HepG2 (cell line): Measurements from ENCODE around the gene MAPK8IP3. TPM values are rescaled to one million over a fixed set of nuclear protein-coding genes. Genes with fewer than 3 reads are reported as not detected.

ENCODE experiments used
- ATAC-seq: fragments of 200-7000 bp; cut with Tn5 transposase; 3 replicates; pipeline ENCODE4 v1.9.1; 2020; ENCODE audit warnings: mild to moderate bottlenecking, moderate library complexity
- BruUV-seq: library from RNA; stranded (reverse); fragments of 400-500 nt; replicated peaks from 2 replicates; lab custom pipeline; 2021; lab: Mats Ljungman, UMichigan
- CTCF ChIA-PET: fragments of 300-600 bp; formaldehyde crosslinking; extraction: SDS; loops from one replicate; lab custom pipeline; 2021; ENCODE audit warnings: low total read pairs, inconsistent platforms, low intra/inter-chr PET ratio; lab: Yijun Ruan, JAX
- POLR2A ChIA-PET: fragments of 350-600 bp; sonication (Branson Sonifier 250); formaldehyde crosslinking; loops from one replicate; lab custom pipeline; 2020; ENCODE audit warnings: antibody characterized with exemption, inconsistent platforms; lab: Yijun Ruan, JAX
- DNase-seq: peaks from one replicate; pipeline ENCODE4 v3.0.0-alpha.2; 2015; ENCODE audit warnings: low spot score
- FAIRE-seq: peaks from 3 replicates; lab custom pipeline; 2011; peaks lifted over from hg19 to GRCh38; lab: Jason Lieb, UNC
- H2AFZ ChIP-seq: one replicate; pipeline ENCODE4 v1.6.1; 2011; ENCODE audit warnings: low read length, inconsistent platforms
- H3K27ac ChIP-seq: fragments of 300-600 bp; 3 replicates; pipeline ENCODE4 v1.8.0; 2011; ENCODE audit warnings: mixed run types, mild to moderate bottlenecking, mixed read lengths, low read length, inconsistent platforms; ENCODE audit not compliant: insufficient read depth; ENCODE audit errors: extremely low read length
- H3K27me3 ChIP-seq, 2 experiments: fragments of 200-600 bp in 1 of 2; 2 replicates in 1 of 2; 3 replicates in 1 of 2; pipeline versions ENCODE4 v1.6.0 to v1.8.0; 2011; ENCODE audit warnings: low read length in 2 of 2, mild to moderate bottlenecking in 2 of 2, moderate library complexity in 2 of 2, inconsistent platforms in 1 of 2; ENCODE audit not compliant: insufficient read depth in 2 of 2, control insufficient read depth in 1 of 2
- H3K36me3 ChIP-seq, 2 experiments: fragments of 200-600 bp in 1 of 2; replicated peaks in 1 of 2; 2 replicates in 1 of 2; 3 replicates in 1 of 2; pipeline versions ENCODE4 v1.5.1 to v1.8.0; 2011; ENCODE audit warnings: low read length in 2 of 2, inconsistent platforms in 1 of 2; ENCODE audit not compliant: insufficient read depth in 2 of 2, control insufficient read depth in 1 of 2
- H3K4me1 ChIP-seq: 2 replicates; pipeline ENCODE4 v1.5.1; 2012; ENCODE audit warnings: low read length, inconsistent platforms; ENCODE audit not compliant: insufficient read depth
- H3K4me2 ChIP-seq: 2 replicates; pipeline ENCODE4 v1.6.0; 2011; ENCODE audit warnings: low read depth, low read length, inconsistent platforms
- H3K4me3 ChIP-seq, 3 experiments: fragments of 200-600 bp in 1 of 3; sonication (generic), shearing (Covaris generic) in 1 of 3; replicated peaks in 1 of 3; 2 replicates each; pipeline ENCODE4 v1.5.1; 2011 to 2016; ENCODE audit warnings: low read length in 3 of 3, inconsistent platforms in 2 of 3, low read depth in 2 of 3, mild to moderate bottlenecking in 2 of 3, control low read depth in 1 of 3, mixed read lengths in 1 of 3; ENCODE audit not compliant: insufficient read depth in 1 of 3
- H3K79me2 ChIP-seq: one replicate; pipeline ENCODE4 v1.6.1; 2011; ENCODE audit warnings: low read length, inconsistent platforms; ENCODE audit not compliant: insufficient read depth
- H3K9ac ChIP-seq: 2 replicates; pipeline ENCODE4 v1.6.0; 2011; ENCODE audit warnings: mild to moderate bottlenecking, low read depth, low read length, inconsistent platforms; ENCODE audit not compliant: insufficient read depth
- H3K9me3 ChIP-seq: 2 replicates; pipeline ENCODE4 v1.5.1; 2012; ENCODE audit warnings: mild to moderate bottlenecking, low read length
- H4K20me1 ChIP-seq: 2 replicates; pipeline ENCODE4 v1.6.0; 2011; ENCODE audit warnings: inconsistent platforms, mild to moderate bottlenecking, low read length, moderate library complexity; ENCODE audit not compliant: insufficient read depth
- ATF2 ChIP-seq: sonication (generic); formaldehyde crosslinking; IDR thresholded peaks from 2 replicates; pipeline ENCODE4 v1.4.0; 2020; ENCODE audit warnings: missing genetic modification reagents
- ATF4 ChIP-seq, 2 experiments: fragments of 450-650 bp in 1 of 2; sonication (generic) in 1 of 2; formaldehyde crosslinking; IDR thresholded peaks; 2 replicates each; pipeline versions ENCODE4 v1.5.0 to v1.8.0; 2020 to 2022; ENCODE audit warnings: mild to moderate bottlenecking in 1 of 2, missing genetic modification reagents in 1 of 2
- CCDC6 ChIP-seq: sonication (generic); formaldehyde crosslinking; IDR thresholded peaks from 2 replicates; pipeline ENCODE4 v1.8.1; 2022; ENCODE audit warnings: mild to moderate bottlenecking, missing genetic modification reagents, moderate library complexity
- CEBPB ChIP-seq: IDR thresholded peaks from 2 replicates; pipeline ENCODE4 v1.6.1; 2011; ENCODE audit warnings: low read depth, low read length, improper control_type of control experiment, borderline replicate concordance
- EED ChIP-seq: sonication (generic); formaldehyde crosslinking; IDR thresholded peaks from 2 replicates; pipeline ENCODE4 v1.5.0; 2020; ENCODE audit warnings: mild to moderate bottlenecking, missing genetic modification reagents
- FOXM1 ChIP-seq: sonication (generic); formaldehyde crosslinking; IDR thresholded peaks from 2 replicates; pipeline ENCODE4 v1.5.0; 2020; ENCODE audit warnings: missing genetic modification reagents
- HOXA3 ChIP-seq: sonication (generic); formaldehyde crosslinking; IDR thresholded peaks from 2 replicates; pipeline ENCODE4 v1.5.0; 2020; ENCODE audit warnings: missing genetic modification reagents
- JDP2 ChIP-seq: sonication (generic); formaldehyde crosslinking; IDR thresholded peaks from 2 replicates; pipeline ENCODE4 v1.8.1; 2022; ENCODE audit warnings: missing genetic modification reagents, borderline replicate concordance
- LCORL ChIP-seq, 2 experiments: fragments of 450-650 bp in 1 of 2; sonication (generic) in 1 of 2; formaldehyde crosslinking in 1 of 2; IDR thresholded peaks; 2 replicates each; pipeline versions ENCODE4 v1.5.0 to v1.6.1; 2017 to 2020; ENCODE audit warnings: antibody characterized with exemption in 1 of 2, missing genetic modification reagents in 1 of 2
- MAF1 ChIP-seq: sonication (generic); formaldehyde crosslinking; IDR thresholded peaks from 2 replicates; pipeline ENCODE4 v1.5.0; 2020; ENCODE audit warnings: missing genetic modification reagents, borderline replicate concordance
- MXD3 ChIP-seq: IDR thresholded peaks from 2 replicates; pipeline ENCODE4 v1.6.1; 2016; ENCODE audit warnings: mild to moderate bottlenecking, missing biosample characterization, missing genetic modification reagents
- NKX3-1 ChIP-seq: sonication (generic); formaldehyde crosslinking; IDR thresholded peaks from 2 replicates; pipeline ENCODE4 v1.5.0; 2020; ENCODE audit warnings: missing genetic modification reagents
- NR2F2 ChIP-seq: IDR thresholded peaks from 2 replicates; pipeline ENCODE4 v1.6.1; 2012; ENCODE audit warnings: low read depth, inconsistent platforms, borderline replicate concordance
- NRL ChIP-seq: sonication (generic); formaldehyde crosslinking; IDR thresholded peaks from 2 replicates; pipeline ENCODE4 v1.5.0; 2020; ENCODE audit warnings: missing genetic modification reagents, mild to moderate bottlenecking, moderate library complexity, borderline replicate concordance
- SNRNP70 ChIP-seq: fragments of 200-400 bp; formaldehyde crosslinking; IDR thresholded peaks from 2 replicates; pipeline ENCODE4 v1.6.1; 2017; ENCODE audit warnings: mild to moderate bottlenecking, low read depth, low read length, moderate library complexity
- ZBTB7B ChIP-seq: sonication (generic); formaldehyde crosslinking; IDR thresholded peaks from 2 replicates; pipeline ENCODE4 v1.4.0; 2020; ENCODE audit warnings: missing genetic modification reagents
- ZC3H13 ChIP-seq: sonication (generic); formaldehyde crosslinking; IDR thresholded peaks from 2 replicates; pipeline ENCODE4 v1.8.1; 2023; ENCODE audit warnings: mild to moderate bottlenecking, missing genetic modification reagents, moderate library complexity
- ZNF550 ChIP-seq: sonication (generic); formaldehyde crosslinking; IDR thresholded peaks from 2 replicates; pipeline ENCODE4 v1.4.0; 2020; ENCODE audit warnings: mild to moderate bottlenecking, missing genetic modification reagents, borderline replicate concordance
- ZNF619 ChIP-seq: sonication (generic); formaldehyde crosslinking; IDR thresholded peaks from 2 replicates; pipeline ENCODE4 v1.4.0; 2020; ENCODE audit warnings: mild to moderate bottlenecking, missing genetic modification reagents
- WGBS: methylation state at CpG from one replicate; pipeline ENCODE4 v1.1.6; 2017; ENCODE audit warnings: low lambda C conversion rate; 5-methylcytosine and 5-hydroxymethylcytosine counted together
- in situ Hi-C: cut with HindIII; loops from 2 replicates; pipeline ENCODE4 v1.10.0; 2017; ENCODE audit warnings: low pct_unique_long_range_greater_than_20kb; ENCODE audit not compliant: extremely low pct_ligation_motif_present
- intact Hi-C: fragments of 100-400 bp; cut with micrococcal nuclease; formaldehyde crosslinking; loops from one replicate; pipeline ENCODE4 v1.10.0; 2022; ENCODE audit not compliant: unreplicated experiment
- polyA plus RNA-seq, 8 experiments: library from polyadenylated mRNA; depleted of rRNA in 3 of 8; stranded (reverse) in 7 of 8; unstranded in 1 of 8; fragments of >200 nt; fragmentation: Illumina TruSeq in 4 of 8; extraction: Trizol in 4 of 8; gene quantifications; 2 replicates each; pipeline versions ENCODE4 v1.2.1 to v1.2.3, GENCODE V29; 2011 to 2016; ENCODE audit warnings: low read depth in 4 of 8, missing spikeins in 1 of 8, mixed read lengths in 1 of 8; ENCODE audit not compliant: insufficient read depth in 1 of 8
- total RNA-seq, 5 experiments: library from RNA; depleted of rRNA; stranded (reverse); fragments of >200 nt; fragmentation: Illumina TruSeq; extraction: Trizol; gene quantifications; 2 replicates each; pipeline ENCODE4 v1.2.3, GENCODE V29; 2016; ENCODE audit warnings: low read depth in 1 of 5
- TF ChIP-seq, protein P1 (sequence below): sonication (generic); formaldehyde crosslinking; IDR thresholded peaks from 2 replicates; pipeline ENCODE4 v1.4.0; 2020; ENCODE audit warnings: low read depth, missing genetic modification reagents

MAPK8IP3 gene
- total and polyA plus RNA-seq, 2 of the 13 experiments (the other 11 are each of a cell fraction or from before 2014, with no cell fraction given): 25.1 to 41.7 TPM

GRCh38 chr16:1761751-1762150 is 55.8 kb downstream of the MAPK8IP3 start:
- H3K4me1 ChIP-seq: peaks cover 10% of the 10 kb centered on the region
- WGBS: 96% methylated on average over 8 of the region's 15 CpGs
- no peak overlapping the region for H3K4me2 ChIP-seq
- no peak for DNase-seq
- ChIA-PET POLR2A (no interaction called here), CTCF (no interaction called here)
- no peak overlapping the region for H3K9ac ChIP-seq
- no peak overlapping the region for H3K4me3 ChIP-seq
- FAIRE-seq: no peak
- intact Hi-C loops: no loop called here
- no TSS peak for BruUV-seq
- no peak overlapping the region for H3K27ac ChIP-seq
- no peaks in the 10 kb centered on the region for H4K20me1 ChIP-seq
- H3K27me3 ChIP-seq: no peaks in the 10 kb centered on the region
- H3K9me3 ChIP-seq: no peaks in the 10 kb centered on the region
- H2AFZ ChIP-seq: no peak overlapping the region
- peaks cover 20 to 34% of the 10 kb centered on the region in 2 experiments; a peak in 4 of 5 replicates for H3K36me3 ChIP-seq
- no peak for ATAC-seq
- TF ChIP-seq NKX3-1 (CRISPR knock-in tag): no peak
- TF ChIP-seq ZNF550 (CRISPR knock-in tag): no peak
- TF ChIP-seq ZC3H13: no peak
- no peak for TF ChIP-seq FOXM1
- TF ChIP-seq JDP2 (CRISPR knock-in tag): no peak
- TF ChIP-seq NR2F2: no peak
- no peak for TF ChIP-seq ZNF619 (CRISPR knock-in tag)
- no peak for TF ChIP-seq CEBPB
- TF ChIP-seq SNRNP70: no peak
- TF ChIP-seq ATF4 (CRISPR knock-in tag; IDR thresholded peaks at IDR 0.05): no peak
- TF ChIP-seq MXD3: no peak
- no peak for TF ChIP-seq ZBTB7B (CRISPR knock-in tag)
- no peak for TF ChIP-seq NRL (CRISPR knock-in tag)
- no peak for TF ChIP-seq ATF2 (CRISPR knock-in tag)
- TF ChIP-seq LCORL (IDR thresholded peaks at IDR 0.05): no peak
- no peak for TF ChIP-seq LCORL (CRISPR knock-in tag; IDR thresholded peaks at IDR 0.05)
- no peak for TF ChIP-seq MAF1 (CRISPR knock-in tag)
- no peak for TF ChIP-seq CCDC6 (CRISPR knock-in tag)
- no peak for TF ChIP-seq HOXA3 (CRISPR knock-in tag)
- TF ChIP-seq, protein P1, sequence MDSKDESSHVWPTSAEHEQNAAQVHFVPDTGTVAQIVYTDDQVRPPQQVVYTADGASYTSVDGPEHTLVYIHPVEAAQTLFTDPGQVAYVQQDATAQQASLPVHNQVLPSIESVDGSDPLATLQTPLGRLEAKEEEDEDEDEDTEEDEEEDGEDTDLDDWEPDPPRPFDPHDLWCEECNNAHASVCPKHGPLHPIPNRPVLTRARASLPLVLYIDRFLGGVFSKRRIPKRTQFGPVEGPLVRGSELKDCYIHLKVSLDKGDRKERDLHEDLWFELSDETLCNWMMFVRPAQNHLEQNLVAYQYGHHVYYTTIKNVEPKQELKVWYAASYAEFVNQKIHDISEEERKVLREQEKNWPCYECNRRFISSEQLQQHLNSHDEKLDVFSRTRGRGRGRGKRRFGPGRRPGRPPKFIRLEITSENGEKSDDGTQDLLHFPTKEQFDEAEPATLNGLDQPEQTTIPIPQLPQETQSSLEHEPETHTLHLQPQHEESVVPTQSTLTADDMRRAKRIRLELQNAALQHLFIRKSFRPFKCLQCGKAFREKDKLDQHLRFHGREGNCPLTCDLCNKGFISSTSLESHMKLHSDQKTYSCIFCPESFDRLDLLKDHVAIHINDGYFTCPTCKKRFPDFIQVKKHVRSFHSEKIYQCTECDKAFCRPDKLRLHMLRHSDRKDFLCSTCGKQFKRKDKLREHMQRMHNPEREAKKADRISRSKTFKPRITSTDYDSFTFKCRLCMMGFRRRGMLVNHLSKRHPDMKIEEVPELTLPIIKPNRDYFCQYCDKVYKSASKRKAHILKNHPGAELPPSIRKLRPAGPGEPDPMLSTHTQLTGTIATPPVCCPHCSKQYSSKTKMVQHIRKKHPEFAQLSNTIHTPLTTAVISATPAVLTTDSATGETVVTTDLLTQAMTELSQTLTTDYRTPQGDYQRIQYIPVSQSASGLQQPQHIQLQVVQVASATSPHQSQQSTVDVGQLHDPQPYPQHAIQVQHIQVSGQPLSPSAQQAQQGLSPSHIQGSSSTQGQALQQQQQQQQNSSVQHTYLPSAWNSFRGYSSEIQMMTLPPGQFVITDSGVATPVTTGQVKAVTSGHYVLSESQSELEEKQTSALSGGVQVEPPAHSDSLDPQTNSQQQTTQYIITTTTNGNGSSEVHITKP: no peak
- TF ChIP-seq EED (CRISPR knock-in tag): no peak
- in situ Hi-C loops: no loop called here
- no peaks in the 10 kb centered on the region for H3K79me2 ChIP-seq
